ENCODE data around the gene TTC34. TPM values are rescaled to one million over a fixed set of nuclear protein-coding genes. Genes with fewer than 3 reads are reported as not detected.

Gene TTC34
- total RNA-seq, 2 donors from 2014 or later = 0.27 to 0.44 TPM

DNA sequence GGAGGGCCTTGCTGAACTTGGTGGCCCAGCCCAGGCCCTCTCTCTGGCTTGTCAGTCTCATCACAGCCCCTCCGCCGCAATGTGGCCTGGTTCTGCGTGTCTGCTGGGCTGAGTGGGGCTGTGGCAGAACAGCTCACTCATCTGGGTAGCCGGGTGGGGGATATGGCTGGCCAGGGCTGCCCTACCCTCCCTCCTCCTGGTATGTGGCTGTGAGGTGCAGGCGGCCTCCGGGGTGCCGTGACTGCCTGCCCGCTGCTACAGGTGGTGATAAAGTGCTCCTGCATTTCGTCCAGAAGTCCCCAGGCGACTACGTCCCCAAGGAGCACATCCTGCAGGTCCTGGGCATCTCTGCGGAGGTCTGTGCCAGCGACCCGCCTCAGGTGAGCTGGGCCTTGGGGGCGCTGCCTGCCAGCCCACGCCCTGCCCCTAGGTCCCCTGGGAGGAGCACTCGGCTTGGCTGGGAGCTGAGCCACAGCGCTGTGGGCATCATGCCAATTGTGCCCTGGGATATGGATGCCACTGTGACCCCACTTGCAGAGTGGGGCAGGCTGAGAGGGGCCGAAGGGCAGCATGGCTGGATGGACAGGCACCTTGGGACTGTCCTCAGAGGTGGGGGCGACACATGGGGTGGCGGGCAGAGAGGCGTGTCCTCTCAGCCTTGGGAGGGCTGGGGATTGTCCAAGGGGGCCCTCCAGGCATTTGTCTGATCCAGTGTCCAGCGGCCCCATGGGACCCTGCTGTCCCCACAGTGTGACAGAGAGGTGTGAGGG is 212.6 kb downstream of the TTC34 start:
- Histone ChIP-seq H3K27me3 (no peaks in the 10 kb centered on the region), H3K9me3 (no peaks in the 10 kb centered on the region), H3K4me1 (peaks cover 12% of the 10 kb centered on the region), H3K27ac (no peak overlapping the region), H3K9ac (ENCODE audit: low read depth in 2 of 2, low read length in 2 of 2) (peak overlapping the region in 1 of 2 donors; percentile 24), H3K36me3 (no peaks in the 10 kb centered on the region), H3K4me3 (no peak overlapping the region)
- TF ChIP-seq, protein P1, sequence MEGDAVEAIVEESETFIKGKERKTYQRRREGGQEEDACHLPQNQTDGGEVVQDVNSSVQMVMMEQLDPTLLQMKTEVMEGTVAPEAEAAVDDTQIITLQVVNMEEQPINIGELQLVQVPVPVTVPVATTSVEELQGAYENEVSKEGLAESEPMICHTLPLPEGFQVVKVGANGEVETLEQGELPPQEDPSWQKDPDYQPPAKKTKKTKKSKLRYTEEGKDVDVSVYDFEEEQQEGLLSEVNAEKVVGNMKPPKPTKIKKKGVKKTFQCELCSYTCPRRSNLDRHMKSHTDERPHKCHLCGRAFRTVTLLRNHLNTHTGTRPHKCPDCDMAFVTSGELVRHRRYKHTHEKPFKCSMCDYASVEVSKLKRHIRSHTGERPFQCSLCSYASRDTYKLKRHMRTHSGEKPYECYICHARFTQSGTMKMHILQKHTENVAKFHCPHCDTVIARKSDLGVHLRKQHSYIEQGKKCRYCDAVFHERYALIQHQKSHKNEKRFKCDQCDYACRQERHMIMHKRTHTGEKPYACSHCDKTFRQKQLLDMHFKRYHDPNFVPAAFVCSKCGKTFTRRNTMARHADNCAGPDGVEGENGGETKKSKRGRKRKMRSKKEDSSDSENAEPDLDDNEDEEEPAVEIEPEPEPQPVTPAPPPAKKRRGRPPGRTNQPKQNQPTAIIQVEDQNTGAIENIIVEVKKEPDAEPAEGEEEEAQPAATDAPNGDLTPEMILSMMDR (IDR thresholded peaks at IDR 0.05) = no peak
- intact Hi-C loops (cut with DNase I) = no loop called here
- DNase-seq = no peak

DNA sequence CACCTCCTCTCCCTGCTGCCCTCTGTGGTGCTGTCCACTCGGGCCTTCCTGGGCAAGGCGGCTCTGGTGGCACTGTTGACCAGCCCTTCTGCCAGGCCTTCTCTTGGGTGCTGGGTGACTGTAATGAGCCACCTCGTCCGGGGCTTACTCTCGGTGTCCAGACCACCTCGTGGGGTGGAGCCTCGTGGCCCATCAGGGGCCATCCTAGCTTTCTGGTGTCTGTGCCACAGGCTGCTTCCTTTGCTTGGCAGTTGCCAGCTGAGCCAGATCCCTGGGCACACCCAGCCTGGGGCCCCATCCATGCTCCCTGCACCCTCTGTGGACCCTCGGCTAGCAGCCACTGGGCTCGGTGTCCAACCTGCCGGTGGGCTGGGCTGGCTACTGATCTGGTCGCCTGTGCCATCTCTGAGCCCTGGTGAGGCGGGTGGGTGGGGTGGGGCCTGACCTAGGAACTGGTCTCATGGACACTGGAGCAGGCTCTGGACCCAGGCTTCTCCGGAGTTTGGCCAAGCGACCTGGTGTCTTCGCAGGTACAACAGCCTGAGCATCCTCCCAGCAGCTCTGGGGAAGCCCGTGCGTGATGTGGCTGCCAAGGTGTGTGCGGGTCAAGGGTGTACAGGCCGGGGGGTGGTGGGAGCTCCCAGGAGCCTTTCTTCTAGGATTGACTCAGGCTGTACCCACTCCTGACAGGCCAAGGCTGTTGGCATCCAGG is 213.5 kb downstream of the TTC34 start:
- intact Hi-C loops (cut with DNase I) = no loop called here
- H3K4me3 ChIP-seq = peak overlapping the region; percentile 88

DNA sequence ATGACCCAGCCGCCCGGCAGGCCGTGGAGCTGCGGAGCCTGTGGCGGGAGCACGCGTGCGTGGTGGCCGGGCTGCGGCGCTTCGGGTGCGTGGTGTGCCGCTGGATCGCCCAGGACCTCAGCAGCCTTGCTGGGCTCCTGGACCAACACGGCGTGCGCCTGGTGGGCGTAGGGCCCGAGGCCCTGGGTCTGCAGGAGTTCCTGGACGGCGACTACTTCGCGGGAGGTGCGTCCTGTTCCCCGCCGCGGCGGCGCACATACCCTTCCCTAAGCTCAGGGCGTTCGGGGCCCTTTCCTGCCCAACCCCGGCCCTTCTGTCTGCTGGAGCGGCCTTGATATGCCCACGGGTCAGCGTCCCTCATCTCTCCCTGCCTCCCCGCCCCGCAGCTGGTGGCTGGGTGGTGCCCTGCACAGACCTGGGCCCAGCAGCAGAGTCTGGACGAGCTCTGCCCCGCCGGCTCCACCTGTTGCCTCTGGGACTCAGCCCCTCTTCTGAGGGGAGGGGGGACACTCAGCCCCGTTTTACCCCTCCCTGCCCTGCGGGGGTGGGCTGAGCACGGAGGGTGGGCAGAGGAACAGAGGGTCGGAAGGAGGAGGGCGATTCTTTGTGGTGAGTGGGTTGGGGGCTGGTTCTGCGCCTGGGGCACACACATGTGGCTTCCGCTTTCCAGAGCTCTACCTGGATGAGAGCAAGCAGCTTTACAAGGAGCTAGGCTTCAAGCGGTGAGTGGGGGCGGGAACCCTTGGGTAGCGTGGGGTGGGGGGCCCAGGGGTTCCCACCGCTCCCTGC is 214.2 kb downstream of the TTC34 start:
- peaks cover 12% of the 10 kb centered on the region for H3K4me1 ChIP-seq
- TF ChIP-seq, protein P1 (IDR thresholded peaks at IDR 0.05) = no peak
- DNase-seq = peak; percentile 53
- peak overlapping the region; percentile 86 for H3K9ac ChIP-seq (ENCODE audit: low read depth in 2 of 2, low read length in 2 of 2)
- no peaks in the 10 kb centered on the region for H3K9me3 ChIP-seq
- intact Hi-C loops (cut with DNase I) = no loop called here
- H3K27ac ChIP-seq = peak overlapping the region; percentile 98
- no peaks in the 10 kb centered on the region for H3K36me3 ChIP-seq
- H3K27me3 ChIP-seq = no peaks in the 10 kb centered on the region
- H3K4me3 ChIP-seq = peak overlapping the region; percentile 88

More for the DNA sequence above, 213.5 kb downstream of the TTC34 start:
- Histone ChIP-seq H3K9me3 (no peaks in the 10 kb centered on the region), H3K27ac (no peak overlapping the region), H3K36me3 (no peaks in the 10 kb centered on the region), H3K4me1 (peaks cover 12% of the 10 kb centered on the region), H3K27me3 (no peaks in the 10 kb centered on the region), H3K9ac (ENCODE audit: low read depth in 2 of 2, low read length in 2 of 2) (peak overlapping the region; percentile 86)
- no peak for DNase-seq
- TF ChIP-seq, protein P1 (IDR thresholded peaks at IDR 0.05) = no peak

DNA sequence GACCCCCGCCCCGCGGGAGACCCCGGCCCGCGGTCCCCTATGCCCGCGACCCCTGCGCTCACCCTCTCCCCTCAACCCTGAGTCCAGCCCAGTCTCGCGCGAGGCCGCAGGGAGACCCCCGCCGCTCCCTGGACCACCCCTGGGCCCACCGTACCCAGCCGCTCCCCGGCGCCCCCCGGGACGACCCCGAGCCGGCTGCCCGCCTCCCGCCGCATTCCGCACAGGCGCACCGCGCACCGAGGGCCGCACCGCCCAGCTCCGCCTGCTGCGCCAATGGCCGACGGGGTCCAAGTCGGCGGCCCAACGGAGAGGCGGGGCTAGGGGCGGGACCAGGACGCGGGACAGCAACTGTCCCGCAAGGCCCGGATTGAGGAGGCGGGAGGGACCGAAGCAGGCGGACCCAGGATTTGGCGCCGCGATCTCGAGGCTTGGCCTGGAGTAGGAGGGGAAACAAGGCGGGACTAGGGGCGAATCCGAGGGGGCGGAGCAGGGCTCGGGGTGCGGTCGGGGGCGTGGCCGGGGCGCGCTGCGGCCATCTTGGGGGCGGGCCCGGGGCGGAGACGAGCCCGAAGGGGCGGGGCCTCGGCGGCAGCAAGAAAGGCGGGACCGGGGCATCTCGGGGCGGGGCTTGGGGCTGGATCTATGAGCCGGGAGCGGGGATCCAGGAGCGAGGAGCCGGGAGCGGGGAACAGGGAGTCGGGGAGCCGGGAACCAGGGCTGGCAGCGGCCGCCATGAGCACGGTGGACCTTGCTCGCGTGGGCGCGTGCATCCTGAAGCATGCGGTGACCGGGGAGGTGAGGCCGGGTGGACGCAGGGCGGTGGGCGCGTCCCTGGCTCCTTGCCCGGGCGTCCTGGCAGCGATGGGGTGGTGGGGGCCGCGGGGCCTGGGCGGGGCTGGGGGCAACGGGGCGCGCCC is 215.1 kb downstream of the TTC34 start, which contains the start of gene PRXL2B:
PRXL2B (plus strand) TSS at position 624 of the 917 bp plus-strand sequence; CDS start at position 733, 109 bp downstream.
- Histone ChIP-seq H3K36me3 (no peaks in the 10 kb centered on the region), H3K9ac (ENCODE audit: low read depth in 2 of 2, low read length in 2 of 2) (peak within 1 kb of the TSS; percentile 96 to 97), H3K27me3 (no peaks in the 10 kb centered on the region), H3K4me3 (peak within 1 kb of the TSS; percentile 88), H3K27ac (peak within 1 kb of the TSS; percentile 98), H3K4me1 (peaks cover 12% of the 10 kb centered on the region), H3K9me3 (no peaks in the 10 kb centered on the region)
- TF ChIP-seq, protein P1 (IDR thresholded peaks at IDR 0.05) = no peak
- intact Hi-C loops (cut with DNase I) = no loop called here
- peak; percentile 99 for DNase-seq

Other genes starting within 250 kb of the TTC34 start
- 100 to 1,000 TPM; 111 to 145 TPM for gene TNFRSF14, start 245.3 kb downstream of the TTC34 start, total RNA-seq
- gene PRXL2B, start 214.9 kb downstream of the TTC34 start, total RNA-seq = 100 to 1,000 TPM; 105 to 120 TPM
- gene MMEL1, start 168.7 kb downstream of the TTC34 start, total RNA-seq = 10 to 100 TPM; 11.4 to 13.9 TPM
- not detected for gene ACTRT2, start 219.8 kb upstream of the TTC34 start, total RNA-seq

Data from colonic mucosa (tissue), 4 donors.